Hepatocyte (in vitro differentiated cells): ENCODE measurements around the gene TMPRSS11F. TPM values are rescaled to one million over a fixed set of nuclear protein-coding genes. Genes with fewer than 3 reads are reported as not detected.
"Not testable (repeated sequence)": the region's sequence is repeated elsewhere in the genome, so short reads cannot be mapped to it uniquely, and the experiment has no call there.

Experiments used
- DNase-seq: peaks from one replicate; pipeline ENCODE4 v3.0.0-alpha.2; 2016; ENCODE audit warnings: low spot score
- H2AFZ ChIP-seq: fragments of 200-600 bp; sonication (generic); 2 replicates; pipeline ENCODE4 v1.6.0; 2016; ENCODE audit warnings: antibody characterized with exemption, mild to moderate bottlenecking
- H3K27ac ChIP-seq: fragments of 200-600 bp; sonication (generic); 2 replicates; pipeline ENCODE4 v1.5.1; 2016; ENCODE audit warnings: mild to moderate bottlenecking
- H3K27me3 ChIP-seq: fragments of 200-600 bp; sonication (generic); 2 replicates; pipeline ENCODE4 v1.6.1; 2016
- H3K36me3 ChIP-seq: fragments of 200-600 bp; sonication (generic); replicated peaks from 2 replicates; pipeline ENCODE4 v1.5.1; 2016; ENCODE audit warnings: low read depth; ENCODE audit not compliant: insufficient read depth
- H3K4me1 ChIP-seq: fragments of 200-600 bp; sonication (generic); 2 replicates; pipeline ENCODE4 v1.5.1; 2016; ENCODE audit warnings: mild to moderate bottlenecking, moderate library complexity; ENCODE audit not compliant: insufficient read depth
- H3K4me2 ChIP-seq: fragments of 200-600 bp; sonication (generic); 2 replicates; pipeline ENCODE4 v1.6.0; 2016
- H3K4me3 ChIP-seq: fragments of 200-600 bp; sonication (generic); 2 replicates; pipeline ENCODE4 v1.5.1; 2016; ENCODE audit warnings: mild to moderate bottlenecking
- H3K79me2 ChIP-seq: fragments of 200-600 bp; sonication (generic); 2 replicates; pipeline ENCODE4 v1.6.0; 2017; ENCODE audit warnings: mild to moderate bottlenecking
- H3K9me2 ChIP-seq: fragments of 200-600 bp; sonication (generic); replicated peaks from 2 replicates; pipeline ENCODE4 v1.6.0; 2017; ENCODE audit warnings: mild to moderate bottlenecking; ENCODE audit not compliant: insufficient read depth
- H3K9me3 ChIP-seq: fragments of 200-600 bp; sonication (generic); 2 replicates; pipeline ENCODE4 v1.5.1; 2016; ENCODE audit warnings: low read depth, mild to moderate bottlenecking
- H4K20me1 ChIP-seq: fragments of 200-600 bp; sonication (generic); 2 replicates; pipeline ENCODE4 v1.6.0; 2016; ENCODE audit warnings: mild to moderate bottlenecking; ENCODE audit not compliant: insufficient read depth, poor library complexity, severe bottlenecking
- CTCF ChIP-seq: fragments of 200-600 bp; sonication (generic); IDR thresholded peaks from 2 replicates; pipeline ENCODE4 v1.5.1; 2016; ENCODE audit warnings: antibody characterized with exemption, mild to moderate bottlenecking; ENCODE audit not compliant: poor library complexity
- EZH2 ChIP-seq: fragments of 200-600 bp; sonication (generic); IDR thresholded peaks from 2 replicates; pipeline ENCODE4 v1.6.1; 2016; ENCODE audit warnings: antibody characterized with exemption, mild to moderate bottlenecking, borderline replicate concordance
- EZH2phosphoT487 ChIP-seq: fragments of 200-600 bp; sonication (generic); IDR thresholded peaks from one replicate; pipeline ENCODE4 v1.6.1; 2018; ENCODE audit warnings: antibody characterized with exemption, mild to moderate bottlenecking, low read depth, moderate library complexity; ENCODE audit not compliant: unreplicated experiment, severe bottlenecking
- WGBS: methylation state at CpG from one replicate; pipeline ENCODE4 v1.1.6; 2016; ENCODE audit warnings: low lambda C conversion rate; ENCODE audit errors: missing lambda C conversion rate; 5-methylcytosine and 5-hydroxymethylcytosine counted together
- polyA plus RNA-seq: library from polyadenylated mRNA; unstranded; fragments of >200 nt; fragmentation: Nextera tagmentation; extraction: Ambion mirVana; gene quantifications from 2 replicates; pipeline ENCODE4 v1.2.1, GENCODE V29; 2016
- total RNA-seq: library from RNA; depleted of rRNA; stranded (reverse); fragments of >200 nt; gene quantifications from 2 replicates; pipeline ENCODE4 v1.2.3, GENCODE V29; 2014

TMPRSS11F gene
- total and polyA plus RNA-seq, 2 experiments from 2014 or later = 0.07 TPM; not detected in 1

DNA sequence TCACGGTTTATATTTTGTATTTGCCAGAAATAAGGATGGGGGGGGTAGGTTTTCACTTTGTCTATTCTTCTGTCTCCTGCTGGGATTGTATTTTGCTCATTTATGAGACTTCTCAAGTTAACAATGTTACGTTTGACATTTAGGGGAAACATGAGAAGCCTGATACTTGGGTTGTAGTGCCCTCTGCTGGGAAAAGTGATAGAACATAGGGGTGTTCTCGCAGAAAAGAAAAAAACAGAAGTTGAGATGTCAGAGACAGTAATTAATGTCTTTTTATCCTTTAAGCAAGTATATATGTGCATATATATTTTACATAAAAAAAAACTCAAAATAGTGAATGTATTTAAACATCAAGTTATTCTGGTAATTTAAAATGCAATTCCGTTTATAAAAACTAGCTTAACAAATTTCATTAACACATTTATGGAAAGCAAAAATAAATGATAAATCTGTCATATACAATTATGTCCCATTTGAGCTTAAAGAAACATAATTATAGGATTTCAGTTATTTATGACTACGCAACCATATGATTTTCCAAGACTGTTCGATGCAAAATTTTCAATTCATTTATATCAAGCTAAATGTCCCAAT lies 46.0 kb upstream of the TMPRSS11F start:
- Histone ChIP-seq H3K36me3 (no peaks in the 10 kb centered on the region), H3K4me3 (no peak overlapping the region), H3K9me2 (no peaks in the 10 kb centered on the region), H3K4me2 (no peak overlapping the region), H3K4me1 (no peaks in the 10 kb centered on the region), H4K20me1 (no peaks in the 10 kb centered on the region), H3K9me3 (no peaks in the 10 kb centered on the region), H2AFZ (no peak overlapping the region), H3K79me2 (no peaks in the 10 kb centered on the region), H3K27me3 (no peaks in the 10 kb centered on the region), H3K27ac (no peak overlapping the region)
- 35% methylated on average over 6 of the region's 6 CpGs for WGBS
- no peak for TF ChIP-seq EZH2
- TF ChIP-seq CTCF = peak; percentile 92
- peak; percentile 82 for DNase-seq

- not testable (repeated sequence) for H3K27ac ChIP-seq, H3K9me2 ChIP-seq, DNase-seq, H3K4me3 ChIP-seq, H4K20me1 ChIP-seq, H3K27me3 ChIP-seq, H3K9me3 ChIP-seq, H3K4me1 ChIP-seq, H2AFZ ChIP-seq, H3K79me2 ChIP-seq, H3K36me3 ChIP-seq, H3K4me2 ChIP-seq
- 65% methylated on average over 2 of the region's 2 CpGs for WGBS
These were observed 44.7 kb upstream of the TMPRSS11F start for GRCh38 chr4:68174389-68174788.

- not testable (repeated sequence) for H2AFZ ChIP-seq, H3K4me2 ChIP-seq, H3K9me3 ChIP-seq, H3K4me1 ChIP-seq, H3K9me2 ChIP-seq, H3K79me2 ChIP-seq, H3K27ac ChIP-seq, H3K27me3 ChIP-seq, H3K4me3 ChIP-seq, DNase-seq, H3K36me3 ChIP-seq, H4K20me1 ChIP-seq
- 88% methylated on average over 6 of the region's 6 CpGs for WGBS
These were observed 42.5 kb upstream of the TMPRSS11F start for GRCh38 chr4:68172147-68172546.

DNA sequence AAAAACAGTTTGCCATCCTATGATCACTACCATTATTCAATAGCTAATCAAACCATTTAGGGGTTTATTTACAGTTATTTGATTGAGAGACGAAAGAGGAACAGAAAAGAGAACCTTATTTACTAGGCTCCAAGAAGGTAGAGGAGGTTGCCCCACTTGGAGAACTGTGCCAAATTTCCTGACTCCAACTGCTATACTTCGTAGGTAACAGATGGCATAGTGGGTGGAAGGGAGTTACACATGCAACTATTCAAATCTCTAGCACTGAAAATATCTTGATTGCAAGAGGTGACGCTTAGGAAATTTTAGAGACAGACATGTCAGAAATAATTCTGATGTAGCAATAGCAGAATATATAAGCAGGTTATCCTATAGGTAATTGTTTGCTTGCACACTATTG lies 38.0 kb upstream of the TMPRSS11F start:
- Histone ChIP-seq H3K9me2 (no peaks in the 10 kb centered on the region), H3K27ac (no peak overlapping the region), H3K4me1 (no peaks in the 10 kb centered on the region), H3K79me2 (no peaks in the 10 kb centered on the region), H3K4me3 (no peak overlapping the region), H3K9me3 (no peaks in the 10 kb centered on the region), H3K4me2 (no peak overlapping the region), H4K20me1 (no peaks in the 10 kb centered on the region), H2AFZ (no peak overlapping the region), H3K36me3 (no peaks in the 10 kb centered on the region), H3K27me3 (no peaks in the 10 kb centered on the region)
- 88% methylated on average over 3 of the region's 3 CpGs for WGBS
- TF ChIP-seq CTCF (no peak), EZH2phosphoT487 (no peak), EZH2 (no peak)
- no peak for DNase-seq

- no peak for DNase-seq
- Histone ChIP-seq H3K4me1 (no peaks in the 10 kb centered on the region), H3K36me3 (no peaks in the 10 kb centered on the region), H3K4me3 (no peak overlapping the region), H3K27me3 (no peaks in the 10 kb centered on the region), H3K79me2 (no peaks in the 10 kb centered on the region), H2AFZ (no peak overlapping the region), H3K9me3 (no peaks in the 10 kb centered on the region), H3K9me2 (no peaks in the 10 kb centered on the region), H3K27ac (no peak overlapping the region), H3K4me2 (no peak overlapping the region), H4K20me1 (no peaks in the 10 kb centered on the region)
- WGBS = 62% methylated on average over 2 of the region's 2 CpGs
- TF ChIP-seq EZH2phosphoT487 (no peak), EZH2 (no peak), CTCF (no peak)
These were observed 37.5 kb upstream of the TMPRSS11F start for GRCh38 chr4:68167166-68167565.
